ENCODE measurements around the gene AOPEP.

- TF ChIP-seq CTCF (conservative IDR thresholded peaks at IDR 0.05 in 1 of 2, IDR thresholded peaks at IDR 0.05 in 1 of 2; ENCODE audit: low read depth in 1 of 2, low read length in 2 of 2), result no peak
- no peak for TF ChIP-seq EZH2 (IDR thresholded peaks at IDR 0.05; ENCODE audit: low read length, missing control alignments)
Measured at GRCh38 chr9:95090023-95090791, 363.7 kb downstream of the AOPEP start.
